Caki2 (cell line): ENCODE measurements around the gene KIRREL3. TPM values are rescaled to one million over a fixed set of nuclear protein-coding genes. Genes with fewer than 3 reads are reported as not detected.

ENCODE experiments used
- DNase-seq: peaks from one replicate; pipeline ENCODE4 v3.0.0-alpha.2; 2015; ENCODE audit warnings: low read depth
- in situ Hi-C: cut with HindIII; loops from 2 replicates; pipeline ENCODE4 v1.10.0; 2016; ENCODE audit warnings: low sequenced_read_pairs, low pct_unique_long_range_greater_than_20kb, mixed read lengths
- total RNA-seq: library from RNA; depleted of rRNA; stranded (reverse); fragments of >200 nt; shearing (Covaris generic); gene quantifications from 2 replicates; pipeline ENCODE4 v1.2.3, GENCODE V29; 2014; ENCODE audit warnings: low replicate concordance

Gene KIRREL3
- total RNA-seq, 1 experiment from 2014 or later, result 6.4 TPM

GRCh38 chr11:126929179-126930061 is 71.2 kb downstream of the KIRREL3 start:
- in situ Hi-C loops, result no loop called here
- DNase-seq, result peak; percentile 17

GRCh38 chr11:126927623-126928022 is 72.9 kb downstream of the KIRREL3 start:
- in situ Hi-C loops, result no loop called here
- DNase-seq, result no peak

DNA sequence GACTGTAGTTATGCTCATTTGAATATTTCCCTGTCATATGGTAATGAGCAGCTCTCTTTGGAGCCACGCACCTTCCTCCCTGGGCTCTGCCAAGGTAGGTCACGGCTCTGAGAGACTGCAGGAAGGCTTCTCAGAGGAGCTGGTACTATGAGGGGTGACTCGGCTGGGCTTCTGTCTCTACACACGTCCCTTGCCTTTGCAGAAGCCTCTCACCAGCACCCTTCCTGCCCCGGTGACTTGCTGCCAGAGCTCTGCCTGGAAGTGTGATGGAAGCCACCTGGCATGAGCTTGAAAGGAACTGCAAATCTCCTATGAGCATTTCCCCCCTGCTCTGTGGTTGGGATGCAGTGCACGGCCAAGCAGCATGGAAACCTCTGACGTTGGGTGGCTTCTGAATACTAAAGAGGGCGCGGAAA is 74.2 kb downstream of the KIRREL3 start:
- in situ Hi-C loops, result no loop called here
- DNase-seq, result no peak

DNA sequence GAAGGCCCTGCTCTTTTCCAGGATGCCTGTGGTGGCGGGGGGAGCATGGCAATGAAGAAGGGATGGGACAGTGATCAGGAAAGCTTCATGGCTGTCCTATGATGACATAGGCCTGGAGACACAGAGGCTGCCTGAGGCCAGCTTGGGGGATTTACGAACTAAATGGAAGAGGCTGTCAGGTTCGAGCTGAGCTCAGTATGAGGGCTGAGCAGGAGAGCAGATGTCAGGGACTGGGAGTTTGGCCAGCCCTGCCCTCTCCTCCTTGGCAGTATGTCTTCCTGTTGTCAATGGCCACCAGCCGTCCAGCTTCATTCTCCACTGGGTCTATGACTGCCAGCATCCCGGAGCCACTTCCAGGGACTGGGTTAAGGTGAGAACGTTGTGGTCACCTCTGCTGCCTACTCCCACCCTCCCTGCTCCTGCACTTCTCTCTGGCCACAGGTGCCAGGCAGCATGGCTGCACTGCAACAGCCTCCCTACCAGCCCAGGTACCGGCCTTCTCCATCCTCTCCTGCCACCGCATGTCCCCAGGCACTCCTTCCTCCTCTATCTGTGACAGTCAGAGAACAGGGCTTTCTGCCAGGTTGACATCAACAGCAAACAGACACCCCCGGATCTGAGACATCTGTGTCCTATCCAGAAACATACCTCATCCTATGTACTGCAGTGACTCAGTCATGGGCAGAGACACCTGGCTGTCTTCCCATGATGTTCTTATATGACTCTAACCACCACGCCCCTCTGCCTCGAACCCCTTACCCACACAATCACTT is 75.1 kb downstream of the KIRREL3 start:
- in situ Hi-C loops, result no loop called here
- no peak for DNase-seq

DNA sequence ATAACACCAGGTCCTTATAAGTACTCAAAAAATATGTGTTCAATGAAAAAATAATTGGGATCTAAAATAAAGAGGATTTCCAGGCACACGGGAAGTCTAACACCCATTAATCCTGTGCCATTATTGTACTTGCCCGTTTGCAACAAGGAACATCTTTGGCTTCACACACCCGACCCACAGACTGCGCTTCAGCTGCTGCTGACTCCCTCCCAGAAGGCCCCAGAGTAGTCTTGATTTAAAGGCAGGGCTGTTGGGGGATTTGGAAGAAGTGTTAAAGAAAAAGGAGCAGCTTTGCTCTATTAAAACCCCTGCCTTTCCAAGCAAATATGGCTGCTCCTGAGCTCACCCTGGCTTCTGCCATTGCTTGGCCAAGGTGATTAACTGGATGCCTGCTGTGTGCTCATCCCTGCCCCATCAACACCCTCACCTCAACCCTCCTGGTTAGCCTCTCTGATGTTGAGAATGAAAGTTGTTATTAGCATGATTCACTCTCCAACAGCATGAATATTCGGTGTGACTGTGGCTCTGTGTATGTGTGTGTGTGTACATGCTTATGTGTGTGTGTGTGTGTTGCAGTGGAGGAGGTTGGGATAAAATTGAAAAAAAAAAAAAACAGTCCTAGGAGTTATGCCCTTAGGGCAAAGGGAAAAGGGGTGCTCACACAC is 76.1 kb downstream of the KIRREL3 start:
- DNase-seq, result no peak
- in situ Hi-C loops, result no loop called here

DNA sequence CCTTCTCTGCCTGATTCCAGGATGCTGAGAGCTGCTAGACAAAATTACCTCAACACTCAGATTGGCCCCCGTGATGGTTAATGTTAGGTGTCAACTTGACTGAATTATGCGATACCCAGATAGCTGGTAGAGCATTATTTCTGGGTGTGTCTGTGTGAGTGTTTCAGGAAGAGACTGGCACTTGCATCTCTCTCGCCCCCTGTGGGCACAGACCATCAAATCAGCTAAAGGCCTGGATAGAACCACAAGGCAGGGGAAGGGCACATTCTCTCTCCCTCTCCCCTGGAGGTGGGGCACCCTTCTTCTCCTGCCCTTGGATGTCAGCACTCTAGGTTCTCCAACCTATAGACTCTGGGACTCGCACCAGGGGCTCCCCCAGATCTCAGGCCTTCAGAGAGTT is 79.7 kb downstream of the KIRREL3 start:
- no peak for DNase-seq
- in situ Hi-C loops, result no loop called here

- DNase-seq, result peak; percentile 2
- in situ Hi-C loops, result no loop called here
These were observed 81.3 kb downstream of the KIRREL3 start for GRCh38 chr11:126919147-126919823.

DNA sequence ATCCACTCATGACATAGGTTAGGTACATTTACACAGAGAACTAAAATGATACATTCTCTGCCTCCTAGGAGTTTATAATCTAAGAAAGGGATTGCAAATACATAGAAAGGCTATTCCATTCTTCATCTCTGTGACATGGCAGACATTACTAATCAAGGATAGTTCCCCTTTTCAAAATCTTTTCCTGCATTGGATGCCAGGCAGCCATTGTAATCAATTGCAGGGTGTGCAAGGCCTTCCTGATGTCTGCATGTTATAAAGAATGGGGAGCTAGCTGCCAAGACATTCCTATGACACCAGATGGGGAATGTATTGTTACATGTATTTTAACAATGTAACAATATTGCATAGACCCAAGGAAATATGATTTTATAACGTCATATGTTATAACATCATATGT is 82.0 kb downstream of the KIRREL3 start:
- in situ Hi-C loops, result no loop called here
- peak; percentile 1 for DNase-seq

GRCh38 chr11:126917531-126918204 is 82.9 kb downstream of the KIRREL3 start:
- DNase-seq, result peak; percentile 83
- in situ Hi-C loops, result no loop called here

DNA sequence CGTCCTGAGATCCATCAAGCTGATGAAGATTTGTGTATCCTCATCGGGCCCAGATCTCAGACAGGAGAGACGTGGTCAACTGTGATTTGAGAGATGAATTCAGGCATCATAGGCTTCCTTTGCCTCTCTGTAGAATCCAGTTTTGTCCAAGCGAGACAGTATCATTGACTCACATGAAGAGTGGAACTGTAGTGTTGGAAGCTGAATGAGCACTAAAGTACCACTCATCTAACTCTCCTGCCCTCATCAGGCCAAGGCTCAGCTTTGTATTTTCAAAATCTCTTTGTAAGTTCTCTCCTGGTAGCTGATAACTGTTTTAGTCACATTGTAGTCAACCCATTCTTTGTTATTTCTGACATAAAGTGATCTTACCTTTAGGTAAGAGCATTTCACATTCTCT is 85.1 kb downstream of the KIRREL3 start:
- in situ Hi-C loops, result no loop called here
- DNase-seq, result no peak

GRCh38 chr11:126914941-126915340 is 85.6 kb downstream of the KIRREL3 start:
- in situ Hi-C loops, result no loop called here
- no peak for DNase-seq

DNA sequence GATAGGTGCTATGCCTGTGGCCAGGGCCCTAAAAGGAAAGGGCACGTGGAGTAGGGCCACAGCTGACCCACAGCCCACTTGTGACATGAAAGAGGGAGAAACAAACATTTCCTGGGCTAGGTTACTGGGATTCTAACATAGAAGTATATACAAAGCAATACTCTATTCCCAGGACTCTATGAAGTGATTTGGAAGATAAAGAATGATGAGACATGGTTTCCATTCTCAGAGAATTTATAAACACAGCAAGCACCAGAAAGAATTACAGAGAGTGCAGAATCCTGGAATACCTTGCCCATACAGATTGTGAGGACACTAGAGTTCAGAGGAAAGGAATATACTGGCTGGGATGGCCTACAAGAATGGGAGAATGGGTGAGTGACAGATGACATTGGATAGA is 86.4 kb downstream of the KIRREL3 start:
- in situ Hi-C loops, result no loop called here
- no peak for DNase-seq

DNA sequence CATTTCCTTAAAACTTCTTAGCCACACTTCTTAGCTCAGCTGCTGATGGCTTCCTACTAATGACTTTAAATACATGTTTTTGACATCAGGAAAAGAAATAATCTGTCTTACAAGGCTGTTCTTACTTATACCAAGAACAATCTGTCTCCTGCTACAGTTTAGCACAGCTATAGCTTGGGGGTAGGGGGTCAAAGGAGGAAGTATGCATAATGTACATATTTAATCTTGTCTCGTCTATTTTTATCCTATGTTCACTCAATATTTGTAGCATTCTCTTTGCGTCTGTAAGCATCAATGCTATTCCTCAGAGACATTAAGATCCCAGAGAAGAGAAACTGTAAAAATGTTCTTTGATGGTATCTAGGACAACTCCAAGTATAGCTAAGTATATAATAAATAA is 96.0 kb downstream of the KIRREL3 start:
- in situ Hi-C loops, result no loop called here
- no peak for DNase-seq

GRCh38 chr11:126901783-126902182 is 98.8 kb downstream of the KIRREL3 start:
- in situ Hi-C loops, result no loop called here
- no peak for DNase-seq

DNA sequence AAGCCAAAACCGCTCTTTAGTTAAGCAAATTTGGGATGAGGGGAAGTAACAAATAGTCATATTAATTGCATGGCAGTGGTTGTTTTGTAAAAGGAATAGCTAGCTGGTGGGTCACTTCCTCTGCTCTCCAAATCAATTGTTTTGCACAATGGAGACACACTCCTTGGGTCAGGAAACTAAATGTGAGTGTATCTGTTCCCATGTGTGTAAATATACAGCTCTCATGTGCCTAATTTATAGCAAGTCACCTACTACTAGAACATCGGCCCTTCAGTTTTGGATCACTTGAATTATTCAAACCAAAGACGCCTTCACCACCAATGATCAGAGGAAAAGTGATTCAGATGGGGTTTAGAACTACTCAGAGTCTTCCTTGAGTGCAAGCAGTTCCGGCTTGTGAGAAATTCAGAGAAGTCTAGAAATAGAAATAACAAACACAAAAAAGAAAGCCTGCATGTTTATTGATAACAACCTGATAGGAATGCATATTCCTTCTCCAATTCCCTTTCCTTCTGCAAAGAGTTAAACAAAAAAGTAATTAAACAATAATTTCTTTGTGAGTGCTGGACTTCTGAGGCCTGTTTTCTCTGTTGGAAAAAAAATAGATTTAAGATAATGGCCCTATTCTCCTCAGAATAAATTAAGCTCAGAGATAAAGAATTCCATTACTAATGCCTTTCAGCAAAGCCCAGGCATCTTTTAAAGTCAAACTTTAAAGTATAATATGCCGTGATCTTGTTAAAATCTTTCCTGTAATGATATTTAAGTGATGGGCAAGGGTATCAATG is 100.4 kb downstream of the KIRREL3 start:
- in situ Hi-C loops, result no loop called here

GRCh38 chr11:126898802-126899201 is 101.8 kb downstream of the KIRREL3 start:
- no peak for DNase-seq
- in situ Hi-C loops, result no loop called here

More for the DNA sequence above, 100.4 kb downstream of the KIRREL3 start:
- no peak for DNase-seq

DNA sequence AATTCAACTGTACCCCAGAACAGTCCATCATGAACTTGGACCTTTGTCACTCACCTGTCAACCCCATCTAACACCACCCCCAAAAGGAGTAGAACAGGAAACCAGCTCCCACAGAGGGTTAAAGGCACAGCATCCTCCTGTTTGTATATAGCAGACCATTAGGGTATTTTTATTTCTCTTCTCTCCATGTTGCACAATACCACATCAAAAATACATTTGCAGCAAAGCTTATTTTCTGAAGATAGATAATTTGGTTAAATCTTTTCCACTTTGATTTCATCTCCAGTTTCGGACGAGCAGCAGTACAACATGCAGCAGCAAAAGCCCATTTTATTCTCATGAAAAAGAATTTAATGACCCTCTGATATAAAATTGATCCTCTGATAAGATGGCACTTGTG is 103.1 kb downstream of the KIRREL3 start:
- DNase-seq, result no peak
- in situ Hi-C loops, result no loop called here
